Lower leg skin (tissue), 4 donors: ENCODE measurements around the gene CD52. TPM values are rescaled to one million over a fixed set of nuclear protein-coding genes. Genes with fewer than 3 reads are reported as not detected.

Experiments used
- DNase-seq, 2 donors: peaks; one replicate each; pipeline ENCODE4 v3.0.0-alpha.2; 2019; ENCODE audit warnings: low spot score in 2 of 2
- H3K4me3 ChIP-seq: fragments of 200-600 bp; sonication (generic); 2 replicates; pipeline ENCODE4 v1.5.1; 2017; ENCODE audit warnings: mild to moderate bottlenecking, low read depth; ENCODE audit not compliant: poor library complexity, severe bottlenecking
- CTCF ChIP-seq, 3 donors: fragments of 450-650 bp; IDR thresholded peaks; one replicate each; pipeline ENCODE4 v1.5.1; 2016; ENCODE audit warnings: antibody characterized with exemption in 3 of 3, mild to moderate bottlenecking in 3 of 3, moderate library complexity in 2 of 3
- POLR2A ChIP-seq, 2 donors: fragments of 450-650 bp; IDR thresholded peaks; one replicate each; pipeline ENCODE4 v1.6.1; 2016 to 2017; ENCODE audit warnings: antibody characterized with exemption in 2 of 2, mild to moderate bottlenecking in 1 of 2, moderate library complexity in 1 of 2
- WGBS, 2 donors: methylation state at CpG; one replicate each; pipeline ENCODE4 v1.1.5; 2018; 5-methylcytosine and 5-hydroxymethylcytosine counted together
- intact Hi-C: fragments of 100-400 bp; cut with DNase I; formaldehyde crosslinking; loops from one replicate; pipeline ENCODE4 v1.15.0; 2023; ENCODE audit warnings: low total_unique reads
- total RNA-seq, 4 donors: library from RNA; depleted of rRNA; stranded (reverse); fragments of >200 nt; gene quantifications; one replicate each; pipeline ENCODE4 v1.1.0, GENCODE V29; 2016

CD52 gene
- total RNA-seq, 4 donors from 2014 or later = 2.0 to 6.1 (median 3.5) TPM; not detected in 1

DNA sequence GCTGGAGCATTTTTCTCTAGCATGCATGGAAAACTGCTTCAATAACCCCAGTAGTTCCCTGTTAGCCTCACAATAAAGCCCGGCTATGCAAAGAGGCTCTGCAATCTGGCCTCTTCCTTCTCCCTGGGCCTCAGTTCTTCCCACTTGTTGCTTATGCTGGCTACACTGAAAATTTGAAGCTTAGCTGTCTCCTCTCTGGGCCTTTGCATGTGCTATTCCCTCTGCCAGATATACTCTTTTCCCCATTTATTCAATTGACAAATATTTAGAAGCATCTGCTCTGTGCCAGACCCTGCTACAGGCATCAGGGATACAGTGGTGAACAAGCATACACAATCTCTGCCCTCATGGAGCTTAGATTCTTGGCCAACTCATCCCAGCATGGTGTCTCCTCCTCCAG, 20.9 kb downstream of the CD52 start:
- intact Hi-C loops = no loop called here
- no peak for TF ChIP-seq CTCF (IDR thresholded peaks at IDR 0.05)
- no peak for TF ChIP-seq POLR2A (IDR thresholded peaks at IDR 0.05)
- WGBS, 2 donors = 93 to 95% methylated on average over 1 of the region's 1 CpG
- DNase-seq = no peak
- no peak overlapping the region for H3K4me3 ChIP-seq

GRCh38 chr1:26340047-26340481, 22.3 kb downstream of the CD52 start:
- no peak overlapping the region for H3K4me3 ChIP-seq
- 73 to 76% methylated on average over 4 of the region's 4 CpGs for WGBS, 2 donors
- no peak for DNase-seq
- TF ChIP-seq CTCF (IDR thresholded peaks at IDR 0.05) = no peak
- no peak for TF ChIP-seq POLR2A (IDR thresholded peaks at IDR 0.05)
- intact Hi-C loops = no loop called here

DNA sequence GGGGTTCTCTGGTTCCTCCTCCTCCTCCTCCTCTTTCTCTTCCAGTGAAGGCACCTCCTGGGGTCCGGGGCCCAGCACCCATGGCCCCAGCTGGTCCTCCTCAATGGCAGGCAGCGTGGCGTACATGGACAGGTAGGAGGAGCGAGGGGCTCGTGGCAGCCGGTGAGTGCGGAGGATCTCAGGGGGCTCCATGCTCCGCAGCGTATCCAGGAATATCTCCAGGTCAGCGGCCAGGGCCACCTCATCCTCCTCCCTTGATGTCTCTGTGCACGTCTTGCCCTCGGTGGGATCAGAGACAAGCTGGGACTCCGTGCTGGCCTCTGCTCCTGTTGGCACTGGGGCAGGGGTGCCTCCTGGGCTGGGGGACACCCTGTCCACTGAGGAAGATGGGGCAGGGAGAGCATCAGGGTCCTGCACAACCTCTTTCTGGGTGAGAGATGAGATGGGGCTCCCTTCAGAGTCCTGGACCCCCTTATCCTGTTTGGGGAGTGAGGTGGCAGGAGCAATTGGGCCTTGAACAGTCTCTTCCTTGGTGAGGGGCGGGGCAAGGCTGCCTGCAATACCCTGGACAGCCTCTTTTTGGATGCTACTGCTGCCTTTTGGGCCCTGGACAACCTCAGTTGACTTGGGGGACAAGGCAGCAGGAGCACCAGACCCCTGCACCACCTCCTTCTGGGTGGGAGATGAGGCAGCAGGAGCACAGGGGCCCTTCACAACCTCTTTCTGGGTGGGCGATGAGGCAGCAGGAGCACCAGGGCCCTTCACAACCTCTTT, 26.6 kb downstream of the CD52 start:
- WGBS, 2 donors = 91 to 92% methylated on average over 15 of the region's 15 CpGs
- H3K4me3 ChIP-seq = no peak overlapping the region
- DNase-seq = no peak
- TF ChIP-seq CTCF (IDR thresholded peaks at IDR 0.05) (no peak), POLR2A (IDR thresholded peaks at IDR 0.05) (no peak)
- intact Hi-C loops = no loop called here

DNA sequence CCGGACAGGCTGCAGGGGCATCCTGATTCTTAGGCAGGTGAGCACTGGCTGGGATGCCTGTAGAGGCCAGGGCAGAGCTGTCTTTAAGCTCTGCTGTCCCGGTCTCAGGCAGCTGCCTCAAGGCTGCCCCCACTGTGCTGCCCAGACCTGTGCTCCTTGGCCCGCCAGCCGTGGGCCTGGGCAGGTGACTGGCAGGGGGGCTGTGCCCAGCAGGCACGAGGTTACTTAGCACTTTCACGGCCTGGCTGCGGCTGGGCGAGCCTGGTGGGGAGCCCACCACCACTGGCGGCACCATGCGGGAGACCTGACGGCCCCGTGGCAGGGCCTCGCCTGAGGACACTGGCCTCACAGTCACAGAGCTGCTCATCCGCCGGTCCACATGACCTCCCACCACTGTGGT, 28.0 kb downstream of the CD52 start:
- no peak overlapping the region for H3K4me3 ChIP-seq
- no peak for DNase-seq
- intact Hi-C loops = no loop called here
- TF ChIP-seq CTCF (IDR thresholded peaks at IDR 0.05) = no peak
- TF ChIP-seq POLR2A (IDR thresholded peaks at IDR 0.05) = no peak
- WGBS, 2 donors = 74 to 88% methylated on average over 8 to 11 of the region's 15 CpGs

DNA sequence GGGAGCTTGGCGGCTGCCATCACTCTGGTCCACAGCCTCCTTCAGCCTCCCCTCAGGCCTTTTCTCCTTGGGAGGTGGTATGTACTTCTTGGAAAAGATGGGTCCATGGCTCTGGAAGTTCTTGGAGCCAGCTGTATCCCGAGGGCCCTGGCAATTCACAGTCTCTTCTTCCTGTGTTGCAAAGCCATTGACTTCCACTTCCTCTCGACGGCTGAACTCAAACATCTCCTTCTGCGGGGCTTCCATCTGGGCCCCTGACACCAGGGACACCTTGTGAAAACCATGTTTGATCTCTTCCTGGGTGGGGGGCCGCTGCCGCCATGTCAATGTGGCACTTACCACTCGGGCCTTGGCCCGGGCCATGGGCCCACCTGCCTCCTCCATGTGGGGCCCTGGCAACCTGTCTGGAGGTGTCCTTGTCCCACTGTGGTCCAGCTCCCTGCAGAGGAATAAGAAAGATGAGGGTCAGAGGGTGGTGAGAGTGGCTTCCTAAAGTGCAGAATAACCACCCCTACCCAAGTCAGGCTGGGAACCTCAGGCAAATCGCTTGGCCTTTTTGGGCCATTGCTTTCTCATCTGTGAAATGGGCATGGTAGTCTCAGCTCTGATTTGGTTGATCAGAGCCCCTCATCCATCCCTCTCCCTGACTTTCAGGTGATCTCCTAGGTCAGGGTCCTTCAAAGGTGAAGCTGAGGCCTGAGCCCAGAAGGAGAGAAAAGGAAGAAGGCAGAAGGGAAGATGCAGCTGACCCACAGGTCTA, 28.7 kb downstream of the CD52 start:
- TF ChIP-seq POLR2A (IDR thresholded peaks at IDR 0.05) (no peak), CTCF (IDR thresholded peaks at IDR 0.05) (no peak)
- no peak overlapping the region for H3K4me3 ChIP-seq
- WGBS, 2 donors = 72 to 79% methylated on average over 10 of the region's 10 CpGs
- DNase-seq = no peak
- intact Hi-C loops = no loop called here
